GM23248 (cell line): ENCODE measurements around the gene RND1. TPM values are rescaled to one million over a fixed set of nuclear protein-coding genes. Genes with fewer than 3 reads are reported as not detected.

ENCODE experiments used
- DNase-seq: peaks from one replicate; pipeline ENCODE4 v3.0.0-alpha.2; 2015
- H2AFZ ChIP-seq: fragments of 200-600 bp; sonication (generic); 2 replicates; pipeline ENCODE4 v1.6.1; 2016; ENCODE audit warnings: antibody characterized with exemption
- H3F3A ChIP-seq: fragments of 200-600 bp; sonication (generic); 2 replicates; pipeline ENCODE4 v1.6.1; 2016; ENCODE audit warnings: mild to moderate bottlenecking, antibody characterized with exemption, mixed run types; ENCODE audit not compliant: insufficient read depth
- H3K27ac ChIP-seq: fragments of 200-600 bp; sonication (generic); 2 replicates; pipeline ENCODE4 v1.5.1; 2016; ENCODE audit warnings: mild to moderate bottlenecking
- H3K27me3 ChIP-seq: fragments of 200-600 bp; sonication (generic); replicated peaks from 2 replicates; pipeline ENCODE4 v1.6.1; 2016; ENCODE audit warnings: mild to moderate bottlenecking; ENCODE audit not compliant: insufficient read depth
- H3K36me3 ChIP-seq: fragments of 200-600 bp; sonication (generic); 2 replicates; pipeline ENCODE4 v1.6.1; 2016; ENCODE audit warnings: low read depth, mild to moderate bottlenecking
- H3K4me1 ChIP-seq: fragments of 200-600 bp; sonication (generic); 2 replicates; pipeline ENCODE4 v1.6.1; 2016; ENCODE audit warnings: mild to moderate bottlenecking; ENCODE audit not compliant: insufficient read depth
- H3K4me2 ChIP-seq: fragments of 200-600 bp; sonication (generic); one replicate; pipeline ENCODE4 v1.6.1; 2016; ENCODE audit warnings: mild to moderate bottlenecking; ENCODE audit not compliant: unreplicated experiment
- H3K4me3 ChIP-seq: fragments of 200-600 bp; sonication (generic); 2 replicates; pipeline ENCODE4 v1.5.1; 2016; ENCODE audit warnings: mild to moderate bottlenecking
- H3K79me2 ChIP-seq: fragments of 200-600 bp; sonication (generic); 2 replicates; pipeline ENCODE4 v1.6.1; 2016; ENCODE audit warnings: mild to moderate bottlenecking; ENCODE audit not compliant: insufficient read depth
- H3K9ac ChIP-seq: fragments of 200-600 bp; sonication (generic); 2 replicates; pipeline ENCODE4 v1.6.1; 2016; ENCODE audit warnings: mild to moderate bottlenecking
- H3K9me2 ChIP-seq: fragments of 200-600 bp; sonication (generic); 2 replicates; pipeline ENCODE4 v1.6.1; 2016; ENCODE audit warnings: mixed run types, mild to moderate bottlenecking, moderate library complexity; ENCODE audit not compliant: insufficient read depth
- H3K9me3 ChIP-seq: fragments of 200-600 bp; sonication (generic); one replicate; pipeline ENCODE4 v1.6.1; 2017; ENCODE audit warnings: low read depth
- H4K20me1 ChIP-seq: fragments of 200-600 bp; sonication (generic); 2 replicates; pipeline ENCODE4 v1.6.0; 2016; ENCODE audit not compliant: insufficient read depth
- EZH2 ChIP-seq: fragments of 200-600 bp; sonication (generic); IDR thresholded peaks from 2 replicates; pipeline ENCODE4 v1.6.1; 2018; ENCODE audit warnings: antibody characterized with exemption, mild to moderate bottlenecking; ENCODE audit not compliant: insufficient read depth, poor library complexity, severe bottlenecking
- EZH2phosphoT487 ChIP-seq: fragments of 200-600 bp; sonication (generic); IDR thresholded peaks from 2 replicates; pipeline ENCODE4 v1.6.1; 2018; ENCODE audit warnings: antibody characterized with exemption, moderate library complexity, mild to moderate bottlenecking, low read depth; ENCODE audit not compliant: insufficient read depth
- WGBS, 2 experiments: methylation state at CpG; one replicate each; pipeline ENCODE4 v1.1.6; 2015 to 2017; ENCODE audit warnings: low lambda C conversion rate in 2 of 2, low coverage in 1 of 2; ENCODE audit errors: missing lambda C conversion rate in 2 of 2; 5-methylcytosine and 5-hydroxymethylcytosine counted together
- in situ Hi-C: fragments of 300-500 bp; cut with MboI; formaldehyde crosslinking; loops from 2 replicates; pipeline ENCODE4 v1.15.0; 2020
- polyA plus RNA-seq: library from polyadenylated mRNA; unstranded; fragments of >200 nt; fragmentation: Nextera tagmentation; extraction: Ambion mirVana; gene quantifications from 2 replicates; pipeline ENCODE4 v1.2.1, GENCODE V29; 2016
- total RNA-seq: library from RNA; depleted of rRNA; stranded (reverse); fragments of >200 nt; shearing (Covaris generic); gene quantifications from 2 replicates; pipeline ENCODE4 v1.2.3, GENCODE V29; 2014

The RND1 gene
- total and polyA plus RNA-seq, 2 experiments from 2014 or later = 0.32 TPM; not detected in 1

DNA sequence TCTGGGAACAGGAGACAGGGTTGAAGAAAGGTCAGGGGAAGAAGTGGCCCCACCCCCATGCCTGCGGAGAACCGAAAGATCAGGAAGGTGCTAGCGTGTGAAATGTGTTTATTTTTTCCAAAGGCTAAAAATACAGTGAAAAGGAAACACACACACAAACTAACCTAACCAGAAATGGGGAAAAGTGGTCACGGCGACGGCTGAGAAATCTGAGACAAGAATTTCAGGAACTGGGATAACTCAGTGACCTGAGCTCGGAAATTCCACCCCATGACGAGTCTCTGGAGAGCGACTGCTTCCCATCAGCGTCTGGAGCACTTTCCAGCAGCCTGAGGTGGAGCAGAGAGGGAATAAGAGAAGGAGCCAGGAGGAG lies 16.6 kb upstream of the RND1 start:
- Histone ChIP-seq H4K20me1 (no peaks in the 10 kb centered on the region), H3K4me3 (peak overlapping the region; percentile 23; the same call in 1 of the 2 replicates), H2AFZ (0 out of 2 replicates have a peak overlapping the region, but pooled peaks have one; percentile 35), H3K4me1 (no peaks in the 10 kb centered on the region), H3K9me3 (no peaks in the 10 kb centered on the region), H3K79me2 (no peaks in the 10 kb centered on the region), H3K27me3 (peaks cover 20% of the 10 kb centered on the region), H3K36me3 (no peaks in the 10 kb centered on the region), H3K9ac (no peak overlapping the region), H3F3A (no peaks in the 10 kb centered on the region), H3K27ac (no peak overlapping the region), H3K9me2 (no peaks in the 10 kb centered on the region), H3K4me2 (peak overlapping the region; percentile 58)
- peak; percentile 38 for DNase-seq
- TF ChIP-seq EZH2 (no peak), EZH2phosphoT487 (no peak)
- in situ Hi-C loops = no loop called here
- 15 to 21% methylated on average over 10 of the region's 10 CpGs for WGBS, 2 experiments

DNA sequence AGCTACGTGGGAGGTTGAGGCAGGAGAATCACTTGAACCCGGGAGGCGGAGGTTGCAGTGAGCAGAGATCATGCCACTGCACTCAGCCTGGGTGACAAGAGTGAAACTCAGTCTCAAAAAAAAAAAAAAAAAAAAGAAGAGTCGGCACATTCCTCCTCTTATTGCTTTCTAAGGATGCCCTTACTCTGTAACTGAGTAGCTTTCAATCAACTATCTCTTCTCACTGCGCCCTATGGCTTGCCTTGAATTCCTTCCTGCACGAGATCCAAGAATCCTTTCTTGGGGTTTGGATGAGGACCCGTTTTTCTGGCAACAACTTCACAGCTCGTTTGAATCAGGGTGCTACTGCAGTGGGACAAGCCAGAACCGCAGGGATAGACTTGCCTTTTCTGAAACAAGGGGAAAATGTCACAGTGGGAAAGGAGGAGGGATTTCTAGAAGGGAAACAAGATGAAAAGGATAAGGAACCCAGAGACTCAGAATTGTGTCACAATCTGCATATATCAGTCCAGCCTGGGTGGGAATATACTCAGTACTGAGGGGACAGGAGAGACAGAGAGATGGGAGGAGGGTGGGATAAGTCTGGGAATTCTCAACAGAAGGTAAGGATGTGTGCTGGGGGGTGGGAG lies 16.1 kb upstream of the RND1 start:
- H3K4me3 ChIP-seq = peak overlapping the region; percentile 23; the same call in 1 of the 2 replicates
- DNase-seq = peak; percentile 30
- in situ Hi-C loops = no loop called here
- H3K4me2 ChIP-seq = peak overlapping the region; percentile 58
- 0 out of 2 replicates have a peak overlapping the region, but pooled peaks have one; percentile 35 for H2AFZ ChIP-seq
- no peaks in the 10 kb centered on the region for H3K4me1 ChIP-seq
- H3K27me3 ChIP-seq = peaks cover 20% of the 10 kb centered on the region
- no peaks in the 10 kb centered on the region for H3F3A ChIP-seq
- no peaks in the 10 kb centered on the region for H3K9me2 ChIP-seq
- H3K9me3 ChIP-seq = no peaks in the 10 kb centered on the region
- no peak overlapping the region for H3K27ac ChIP-seq
- H3K36me3 ChIP-seq = no peaks in the 10 kb centered on the region
- H3K79me2 ChIP-seq = no peaks in the 10 kb centered on the region
- H3K9ac ChIP-seq = no peak overlapping the region
- H4K20me1 ChIP-seq = no peaks in the 10 kb centered on the region
- WGBS, 2 experiments = 10 to 13% methylated on average over 9 of the region's 9 CpGs
- no peak for TF ChIP-seq EZH2
- TF ChIP-seq EZH2phosphoT487 = no peak

- Histone ChIP-seq H3F3A (no peaks in the 10 kb centered on the region), H3K9ac (no peak overlapping the region), H3K36me3 (no peaks in the 10 kb centered on the region), H3K27ac (no peak overlapping the region), H4K20me1 (no peaks in the 10 kb centered on the region), H3K9me2 (no peaks in the 10 kb centered on the region), H3K4me2 (no peak overlapping the region), H3K4me1 (no peaks in the 10 kb centered on the region), H3K27me3 (peaks cover 20% of the 10 kb centered on the region), H3K9me3 (no peaks in the 10 kb centered on the region), H3K79me2 (no peaks in the 10 kb centered on the region), H3K4me3 (no peak overlapping the region), H2AFZ (no peak overlapping the region)
- WGBS, 2 experiments = 73% methylated on average over 9 of the region's 9 CpGs
- in situ Hi-C loops = no loop called here
- DNase-seq = no peak
- TF ChIP-seq EZH2 (no peak), EZH2phosphoT487 (no peak)
Observed at GRCh38 chr12:48880647-48881046, 15.0 kb upstream of the RND1 start.

DNA sequence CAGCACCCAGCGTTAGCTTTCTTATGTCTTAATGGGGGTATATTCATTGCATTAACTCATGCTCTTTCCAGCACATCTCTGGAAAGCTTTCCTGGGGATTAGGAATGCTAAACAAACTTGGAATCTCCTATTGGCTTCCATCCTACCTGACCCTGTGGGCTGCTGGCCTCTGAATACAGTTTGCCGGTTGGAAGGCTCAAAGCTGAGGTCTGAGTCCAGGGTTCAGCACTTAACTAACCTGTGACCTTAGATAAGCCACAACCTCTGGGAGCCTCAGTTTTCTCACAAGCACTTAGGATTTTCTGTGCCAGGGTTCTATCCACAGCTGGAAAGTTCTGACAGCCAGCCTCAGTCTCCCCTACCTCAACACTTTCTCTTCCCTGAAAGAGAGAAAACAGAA lies 12.9 kb upstream of the RND1 start:
- Histone ChIP-seq H3K27ac (no peak overlapping the region), H3K9me3 (no peaks in the 10 kb centered on the region), H3K9ac (no peak overlapping the region), H3K9me2 (no peaks in the 10 kb centered on the region), H3K4me1 (no peaks in the 10 kb centered on the region), H3K4me2 (no peak overlapping the region), H3K79me2 (no peaks in the 10 kb centered on the region), H3K36me3 (no peaks in the 10 kb centered on the region), H3K4me3 (no peak overlapping the region), H3K27me3 (peaks cover 20% of the 10 kb centered on the region), H4K20me1 (no peaks in the 10 kb centered on the region), H2AFZ (no peak overlapping the region), H3F3A (no peaks in the 10 kb centered on the region)
- 94 to 97% methylated on average over 2 of the region's 2 CpGs for WGBS, 2 experiments
- TF ChIP-seq EZH2 (no peak), EZH2phosphoT487 (no peak)
- in situ Hi-C loops = no loop called here
- DNase-seq = no peak
